HepG2 (cell line): ENCODE data around the gene PRR22. TPM values are rescaled to one million over a fixed set of nuclear protein-coding genes. Genes with fewer than 3 reads are reported as not detected.

Experiments used
- ATAC-seq: fragments of 200-7000 bp; cut with Tn5 transposase; 3 replicates; pipeline ENCODE4 v1.9.1; 2020; ENCODE audit warnings: mild to moderate bottlenecking, moderate library complexity
- BruUV-seq: library from RNA; stranded (reverse); fragments of 400-500 nt; replicated peaks from 2 replicates; lab custom pipeline; 2021; lab: Mats Ljungman, UMichigan
- CTCF ChIA-PET: fragments of 300-600 bp; formaldehyde crosslinking; extraction: SDS; loops from one replicate; lab custom pipeline; 2021; ENCODE audit warnings: low total read pairs, inconsistent platforms, low intra/inter-chr PET ratio; lab: Yijun Ruan, JAX
- POLR2A ChIA-PET: fragments of 350-600 bp; sonication (Branson Sonifier 250); formaldehyde crosslinking; loops from one replicate; lab custom pipeline; 2020; ENCODE audit warnings: antibody characterized with exemption, inconsistent platforms; lab: Yijun Ruan, JAX
- DNase-seq: peaks from one replicate; pipeline ENCODE4 v3.0.0-alpha.2; 2015; ENCODE audit warnings: low spot score
- FAIRE-seq: peaks from 3 replicates; lab custom pipeline; 2011; peaks lifted over from hg19 to GRCh38; lab: Jason Lieb, UNC
- H2AFZ ChIP-seq: one replicate; pipeline ENCODE4 v1.6.1; 2011; ENCODE audit warnings: low read length, inconsistent platforms
- H3K27ac ChIP-seq: fragments of 300-600 bp; 3 replicates; pipeline ENCODE4 v1.8.0; 2011; ENCODE audit warnings: mixed run types, mild to moderate bottlenecking, mixed read lengths, low read length, inconsistent platforms; ENCODE audit not compliant: insufficient read depth; ENCODE audit errors: extremely low read length
- H3K27me3 ChIP-seq, 2 experiments: fragments of 200-600 bp in 1 of 2; 2 replicates in 1 of 2; 3 replicates in 1 of 2; pipeline versions ENCODE4 v1.6.0 to v1.8.0; 2011; ENCODE audit warnings: low read length in 2 of 2, mild to moderate bottlenecking in 2 of 2, moderate library complexity in 2 of 2, inconsistent platforms in 1 of 2; ENCODE audit not compliant: insufficient read depth in 2 of 2, control insufficient read depth in 1 of 2
- H3K36me3 ChIP-seq, 2 experiments: fragments of 200-600 bp in 1 of 2; replicated peaks in 1 of 2; 2 replicates in 1 of 2; 3 replicates in 1 of 2; pipeline versions ENCODE4 v1.5.1 to v1.8.0; 2011; ENCODE audit warnings: low read length in 2 of 2, inconsistent platforms in 1 of 2; ENCODE audit not compliant: insufficient read depth in 2 of 2, control insufficient read depth in 1 of 2
- H3K4me1 ChIP-seq: 2 replicates; pipeline ENCODE4 v1.5.1; 2012; ENCODE audit warnings: low read length, inconsistent platforms; ENCODE audit not compliant: insufficient read depth
- H3K4me2 ChIP-seq: 2 replicates; pipeline ENCODE4 v1.6.0; 2011; ENCODE audit warnings: low read depth, low read length, inconsistent platforms
- H3K4me3 ChIP-seq, 3 experiments: fragments of 200-600 bp in 1 of 3; sonication (generic), shearing (Covaris generic) in 1 of 3; replicated peaks in 1 of 3; 2 replicates each; pipeline ENCODE4 v1.5.1; 2011 to 2016; ENCODE audit warnings: low read length in 3 of 3, inconsistent platforms in 2 of 3, low read depth in 2 of 3, mild to moderate bottlenecking in 2 of 3, control low read depth in 1 of 3, mixed read lengths in 1 of 3; ENCODE audit not compliant: insufficient read depth in 1 of 3
- H3K79me2 ChIP-seq: one replicate; pipeline ENCODE4 v1.6.1; 2011; ENCODE audit warnings: low read length, inconsistent platforms; ENCODE audit not compliant: insufficient read depth
- H3K9ac ChIP-seq: 2 replicates; pipeline ENCODE4 v1.6.0; 2011; ENCODE audit warnings: mild to moderate bottlenecking, low read depth, low read length, inconsistent platforms; ENCODE audit not compliant: insufficient read depth
- H3K9me3 ChIP-seq: 2 replicates; pipeline ENCODE4 v1.5.1; 2012; ENCODE audit warnings: mild to moderate bottlenecking, low read length
- H4K20me1 ChIP-seq: 2 replicates; pipeline ENCODE4 v1.6.0; 2011; ENCODE audit warnings: inconsistent platforms, mild to moderate bottlenecking, low read length, moderate library complexity; ENCODE audit not compliant: insufficient read depth
- GPN1 ChIP-seq: sonication (generic); formaldehyde crosslinking; IDR thresholded peaks from 2 replicates; pipeline ENCODE4 v1.5.1; 2020; ENCODE audit warnings: missing genetic modification reagents, borderline replicate concordance
- MYPOP ChIP-seq: sonication (generic); formaldehyde crosslinking; IDR thresholded peaks from 2 replicates; pipeline ENCODE4 v1.8.1; 2023; ENCODE audit warnings: mild to moderate bottlenecking, moderate library complexity, missing genetic modification reagents
- NFYB ChIP-seq: sonication (generic); formaldehyde crosslinking; IDR thresholded peaks from 2 replicates; pipeline ENCODE4 v1.4.0; 2020; ENCODE audit warnings: missing genetic modification reagents
- PHF8 ChIP-seq: sonication (generic); formaldehyde crosslinking; IDR thresholded peaks from 2 replicates; pipeline ENCODE4 v1.5.0; 2020; ENCODE audit warnings: missing genetic modification reagents
- POLR2G ChIP-seq: fragments of 200-400 bp; formaldehyde crosslinking; IDR thresholded peaks from 2 replicates; pipeline ENCODE4 v1.6.1; 2018; ENCODE audit warnings: mild to moderate bottlenecking, low read depth, low read length, moderate library complexity
- RFXAP ChIP-seq: sonication (generic); formaldehyde crosslinking; IDR thresholded peaks from 2 replicates; pipeline ENCODE4 v1.4.0; 2020; ENCODE audit warnings: missing genetic modification reagents, borderline replicate concordance
- SUZ12 ChIP-seq: fragments of 150-350 bp; IDR thresholded peaks from 2 replicates; pipeline ENCODE4 v1.6.1; 2014; ENCODE audit warnings: low read depth, low read length
- TBL1XR1 ChIP-seq: fragments of 150-350 bp; IDR thresholded peaks from 2 replicates; pipeline ENCODE4 v1.6.1; 2014; ENCODE audit warnings: borderline replicate concordance, low read length; ENCODE audit not compliant: partially characterized antibody
- TERF1 ChIP-seq: sonication (generic); formaldehyde crosslinking; IDR thresholded peaks from 2 replicates; pipeline ENCODE4 v1.8.0; 2022; ENCODE audit warnings: mild to moderate bottlenecking, missing genetic modification reagents, moderate library complexity
- TMF1 ChIP-seq: sonication (generic); formaldehyde crosslinking; IDR thresholded peaks from 2 replicates; pipeline ENCODE4 v1.8.1; 2022; ENCODE audit warnings: low read depth, missing genetic modification reagents
- ZBTB38 ChIP-seq: sonication (generic); formaldehyde crosslinking; IDR thresholded peaks from 2 replicates; pipeline ENCODE4 v1.5.1; 2020; ENCODE audit warnings: mild to moderate bottlenecking, missing genetic modification reagents
- ZNF605 ChIP-seq: sonication (generic); formaldehyde crosslinking; IDR thresholded peaks from 2 replicates; pipeline ENCODE4 v1.8.0; 2022; ENCODE audit warnings: mild to moderate bottlenecking, missing genetic modification reagents
- ZNF749 ChIP-seq: sonication (generic); formaldehyde crosslinking; IDR thresholded peaks from 2 replicates; pipeline ENCODE4 v1.8.0; 2022; ENCODE audit warnings: mild to moderate bottlenecking, missing genetic modification reagents, moderate library complexity, borderline replicate concordance
- ZNF775 ChIP-seq: sonication (generic); formaldehyde crosslinking; IDR thresholded peaks from 2 replicates; pipeline ENCODE4 v1.4.0; 2020; ENCODE audit warnings: missing genetic modification reagents, mild to moderate bottlenecking, moderate library complexity, borderline replicate concordance
- ZNF878 ChIP-seq: sonication (generic); formaldehyde crosslinking; IDR thresholded peaks from 2 replicates; pipeline ENCODE4 v1.8.1; 2023; ENCODE audit warnings: mild to moderate bottlenecking, missing genetic modification reagents, moderate library complexity
- WGBS: methylation state at CpG from one replicate; pipeline ENCODE4 v1.1.6; 2017; ENCODE audit warnings: low lambda C conversion rate; 5-methylcytosine and 5-hydroxymethylcytosine counted together
- in situ Hi-C: cut with HindIII; loops from 2 replicates; pipeline ENCODE4 v1.10.0; 2017; ENCODE audit warnings: low pct_unique_long_range_greater_than_20kb; ENCODE audit not compliant: extremely low pct_ligation_motif_present
- intact Hi-C: fragments of 100-400 bp; cut with micrococcal nuclease; formaldehyde crosslinking; loops from one replicate; pipeline ENCODE4 v1.10.0; 2022; ENCODE audit not compliant: unreplicated experiment
- polyA plus RNA-seq, 8 experiments: library from polyadenylated mRNA; depleted of rRNA in 3 of 8; stranded (reverse) in 7 of 8; unstranded in 1 of 8; fragments of >200 nt; fragmentation: Illumina TruSeq in 4 of 8; extraction: Trizol in 4 of 8; gene quantifications; 2 replicates each; pipeline versions ENCODE4 v1.2.1 to v1.2.3, GENCODE V29; 2011 to 2016; ENCODE audit warnings: low read depth in 4 of 8, missing spikeins in 1 of 8, mixed read lengths in 1 of 8; ENCODE audit not compliant: insufficient read depth in 1 of 8
- total RNA-seq, 5 experiments: library from RNA; depleted of rRNA; stranded (reverse); fragments of >200 nt; fragmentation: Illumina TruSeq; extraction: Trizol; gene quantifications; 2 replicates each; pipeline ENCODE4 v1.2.3, GENCODE V29; 2016; ENCODE audit warnings: low read depth in 1 of 5
- TF ChIP-seq, protein P1 (sequence below): sonication (generic); formaldehyde crosslinking; conservative IDR thresholded peaks from 2 replicates; pipeline ENCODE4 v1.4.0; 2020; ENCODE audit warnings: missing genetic modification reagents

Gene PRR22
- total and polyA plus RNA-seq, 2 of the 13 experiments (the other 11 are each of a cell fraction or from before 2014, with no cell fraction given): 0.84 to 2.3 TPM

GRCh38 chr19:5827342-5827890 lies 42.9 kb upstream of the PRR22 start (continued):
- TF ChIP-seq, protein P1, sequence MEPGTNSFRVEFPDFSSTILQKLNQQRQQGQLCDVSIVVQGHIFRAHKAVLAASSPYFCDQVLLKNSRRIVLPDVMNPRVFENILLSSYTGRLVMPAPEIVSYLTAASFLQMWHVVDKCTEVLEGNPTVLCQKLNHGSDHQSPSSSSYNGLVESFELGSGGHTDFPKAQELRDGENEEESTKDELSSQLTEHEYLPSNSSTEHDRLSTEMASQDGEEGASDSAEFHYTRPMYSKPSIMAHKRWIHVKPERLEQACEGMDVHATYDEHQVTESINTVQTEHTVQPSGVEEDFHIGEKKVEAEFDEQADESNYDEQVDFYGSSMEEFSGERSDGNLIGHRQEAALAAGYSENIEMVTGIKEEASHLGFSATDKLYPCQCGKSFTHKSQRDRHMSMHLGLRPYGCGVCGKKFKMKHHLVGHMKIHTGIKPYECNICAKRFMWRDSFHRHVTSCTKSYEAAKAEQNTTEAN (CRISPR knock-in tag): no peak
- TF ChIP-seq RFXAP (no peak), ZNF775 (no peak), ZNF749 (CRISPR knock-in tag) (no peak)

- FAIRE-seq (peak; percentile 83), DNase-seq (peak; percentile 87), ATAC-seq (peak; percentile 35)
- H3K4me3 ChIP-seq: peak overlapping the region in 2 of 3 experiments; percentile 46 to 90; a peak in 3 of 6 replicates
- ChIA-PET POLR2A (interaction anchor here (1.5 to 4.2 kb wide), 14 partner anchors 12 to 149 kb away, joined by 6 to 96 read pairs (median 18); partner anchors contain the start of genes CATSPERD, DUS3L, FUT5 and FUT6), CTCF (interaction anchor here (2.5 kb wide), 1 partner anchor 22 kb away, joined by 19 read pairs; the partner anchor contains the start of gene NRTN)
- WGBS: 11% methylated on average over 17 of the region's 24 CpGs
- H3K4me2 ChIP-seq: peak overlapping the region; percentile 100
- no peaks in the 10 kb centered on the region for H3K9me3 ChIP-seq
- peaks cover 0 to 5% of the 10 kb centered on the region in 2 experiments; a peak in 1 of 5 replicates for H3K36me3 ChIP-seq
- peaks cover 12% of the 10 kb centered on the region for H3K79me2 ChIP-seq
- intact Hi-C loops: loop anchor here (1.0 to 5.0 kb wide), 3 partner anchors 22 to 66 kb away; partner anchors contain the start of gene FUT5
- in situ Hi-C loops: no loop called here
- H2AFZ ChIP-seq: no peak overlapping the region
- BruUV-seq: no TSS peak
- peaks cover 60% of the 10 kb centered on the region for H3K4me1 ChIP-seq
- peak overlapping the region; percentile 53 for H3K9ac ChIP-seq
- H3K27me3 ChIP-seq: no peaks in the 10 kb centered on the region; a peak in 1 of 5 replicates
- H4K20me1 ChIP-seq: peaks cover 2% of the 10 kb centered on the region; the same call in 1 of the 2 replicates
- peak overlapping the region; percentile 89 for H3K27ac ChIP-seq
- TF ChIP-seq TMF1 (CRISPR knock-in tag): no peak
- TF ChIP-seq NFYB: no peak
- no peak for TF ChIP-seq POLR2G
- no peak for TF ChIP-seq ZNF605
- peak; percentile 48; the same call in 1 of the 2 replicates for TF ChIP-seq ZBTB38 (CRISPR knock-in tag)
- TF ChIP-seq ZNF878 (CRISPR knock-in tag): 0 out of 2 replicates have a peak, but pooled peaks have one; percentile 16
- no peak for TF ChIP-seq TERF1
- TF ChIP-seq GPN1 (CRISPR knock-in tag): no peak
- no peak for TF ChIP-seq PHF8 (CRISPR knock-in tag)
- TF ChIP-seq TBL1XR1: no peak
- TF ChIP-seq MYPOP (CRISPR knock-in tag): 0 out of 2 replicates have a peak, but pooled peaks have one; percentile 51
- TF ChIP-seq SUZ12: no peak
These were observed 42.2 kb upstream of the PRR22 start for GRCh38 chr19:5826531-5827341.
